GM12891 (cell line): ENCODE data around the gene IL17B.

Experiments used
- POLR2A ChIP-seq: IDR thresholded peaks from 2 replicates; pipeline ENCODE4 v1.6.1; 2011; ENCODE audit warnings: low read depth, low read length, control low read depth
- POLR2AphosphoS5 ChIP-seq: IDR thresholded peaks from 2 replicates; pipeline ENCODE4 v1.6.1; 2011; ENCODE audit warnings: low read depth, low read length, control low read depth
- TAF1 ChIP-seq: IDR thresholded peaks from 2 replicates; pipeline ENCODE4 v1.6.1; 2011; ENCODE audit warnings: low read depth, low read length, control low read depth

DNA sequence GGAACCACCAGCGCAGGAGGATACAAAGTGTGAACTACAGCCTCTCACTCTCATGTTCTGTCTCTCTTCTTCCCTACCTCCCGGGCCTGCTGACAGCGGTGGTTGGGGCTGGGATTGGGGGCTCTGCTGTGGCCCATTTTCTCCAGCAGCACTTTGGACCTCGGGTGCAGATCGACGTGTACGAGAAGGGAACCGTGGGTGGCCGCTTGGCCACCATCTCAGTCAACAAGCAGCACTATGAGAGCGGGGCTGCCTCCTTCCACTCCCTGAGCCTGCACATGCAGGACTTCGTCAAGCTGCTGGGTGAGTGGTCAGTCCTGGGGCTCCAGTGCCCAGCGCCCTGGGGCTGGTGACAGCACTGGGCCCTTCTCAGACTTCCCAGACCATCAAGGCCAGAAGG is 16.6 kb downstream of the IL17B start:
- TF ChIP-seq TAF1 (no peak), POLR2A (no peak), POLR2AphosphoS5 (no peak)
